Right lobe of liver (tissue), 4 donors: ENCODE results near the gene PRSS27.

Source experiments
- CTCF ChIP-seq, 4 donors: fragments of 200-600 bp in 3 of 4; fragments of 450-650 bp in 1 of 4; IDR thresholded peaks; one replicate each; pipeline versions ENCODE4 v1.5.1 to v1.8.0; 2016 to 2022; ENCODE audit warnings: antibody characterized with exemption in 4 of 4, mild to moderate bottlenecking in 2 of 4
- POLR2A ChIP-seq: fragments of 450-650 bp; IDR thresholded peaks from one replicate; pipeline ENCODE4 v1.6.1; 2017; ENCODE audit warnings: antibody characterized with exemption, mild to moderate bottlenecking
- donor health status: DM: no; HTN: no; CAD: no.
- donor health status: DM: no; HTN: no; CAD: no.
- donor health status: DM: no; HTN: yes; CAD: no.

- TF ChIP-seq CTCF (IDR thresholded peaks at IDR 0.05) (no peak), POLR2A (no peak)
These were observed 56.2 kb downstream of the PRSS27 start for GRCh38 chr16:2663553-2664546.
